WERI-Rb-1 (cell line): Measurements from ENCODE around the gene RPS16.

Experiments
- DNase-seq: peaks from one replicate; pipeline ENCODE4 v3.0.0-alpha.2; 2020
- H3K27ac ChIP-seq: fragments of 250-450 bp; sonication (Bioruptor Pico); 2 replicates; pipeline ENCODE4 v1.5.1; 2020; ENCODE audit warnings: mild to moderate bottlenecking, moderate library complexity
- H3K27me3 ChIP-seq: fragments of 250-450 bp; sonication (Bioruptor Pico); 2 replicates; pipeline ENCODE4 v1.5.1; 2021; ENCODE audit warnings: mild to moderate bottlenecking, low read depth, moderate library complexity; ENCODE audit not compliant: insufficient read depth, severe bottlenecking
- H3K36me3 ChIP-seq: fragments of 250-450 bp; sonication (Bioruptor Pico); 2 replicates; pipeline ENCODE4 v1.5.1; 2020; ENCODE audit warnings: mild to moderate bottlenecking, moderate library complexity
- H3K4me3 ChIP-seq: 2 replicates; pipeline ENCODE4 v1.5.1; 2011; ENCODE audit warnings: low read depth, mild to moderate bottlenecking, control low read depth, low read length
- H3K9me3 ChIP-seq: fragments of 250-450 bp; sonication (Bioruptor Pico); 2 replicates; pipeline ENCODE4 v1.5.1; 2021; ENCODE audit warnings: mild to moderate bottlenecking, moderate library complexity; ENCODE audit not compliant: severe bottlenecking
- CTCF ChIP-seq: IDR thresholded peaks from 2 replicates; pipeline ENCODE4 v1.5.1; 2011; ENCODE audit warnings: low read depth, mild to moderate bottlenecking, control low read depth, inconsistent platforms, low read length

RPS16 gene

GRCh38 chr19:39426170-39426569 is 9.6 kb downstream of the RPS16 start:
- DNase-seq: no peak
- no peak for TF ChIP-seq CTCF
- Histone ChIP-seq H3K27ac (no peak overlapping the region), H3K36me3 (peaks cover 38% of the 10 kb centered on the region), H3K9me3 (no peaks in the 10 kb centered on the region), H3K27me3 (no peaks in the 10 kb centered on the region), H3K4me3 (no peak overlapping the region)

DNA sequence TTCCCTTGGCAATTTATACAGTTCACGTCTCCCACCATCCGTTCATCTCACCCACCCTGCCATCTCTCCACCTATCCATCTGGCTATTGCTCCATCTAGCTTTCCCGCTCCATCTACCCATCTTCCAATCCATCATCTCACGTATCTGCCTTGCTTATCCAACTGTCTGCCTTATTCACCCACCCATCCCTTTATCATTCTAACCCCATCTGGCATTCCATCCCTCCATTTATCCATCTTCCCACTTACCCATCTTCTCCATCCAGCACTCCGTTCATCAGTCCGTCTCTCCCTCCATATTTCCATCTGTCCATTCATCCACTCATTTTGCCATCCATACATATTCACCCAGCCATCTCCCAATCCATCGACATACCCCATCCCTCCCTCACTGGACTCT is 10.0 kb downstream of the RPS16 start:
- H3K27ac ChIP-seq: no peak overlapping the region
- H3K9me3 ChIP-seq: no peaks in the 10 kb centered on the region
- no peak overlapping the region for H3K4me3 ChIP-seq
- H3K36me3 ChIP-seq: peaks cover 38% of the 10 kb centered on the region
- no peak for TF ChIP-seq CTCF
- no peaks in the 10 kb centered on the region for H3K27me3 ChIP-seq
- no peak for DNase-seq

DNA sequence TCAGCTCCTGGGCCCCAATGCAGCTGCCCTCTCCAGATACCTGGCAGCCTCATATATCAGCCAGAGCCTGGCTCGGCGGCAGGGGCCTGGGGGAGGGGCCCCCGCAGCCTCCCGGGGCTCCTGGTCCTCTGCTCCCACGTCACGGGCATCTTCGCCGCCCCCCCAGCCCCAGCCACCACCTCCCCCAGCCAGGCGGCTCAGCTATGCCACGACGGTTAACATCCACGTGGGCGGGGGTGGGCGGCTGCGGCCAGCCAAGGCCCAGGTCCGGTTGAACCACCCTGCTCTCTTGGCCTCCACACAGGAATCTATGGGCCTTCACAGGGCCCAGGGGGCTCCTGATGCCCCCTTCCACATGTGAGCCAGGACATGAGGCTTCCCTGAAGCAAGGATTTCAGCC is 10.8 kb downstream of the RPS16 start:
- no peaks in the 10 kb centered on the region for H3K27me3 ChIP-seq
- no peaks in the 10 kb centered on the region for H3K9me3 ChIP-seq
- no peak overlapping the region for H3K4me3 ChIP-seq
- TF ChIP-seq CTCF: no peak
- no peak overlapping the region for H3K27ac ChIP-seq
- DNase-seq: no peak
- H3K36me3 ChIP-seq: peaks cover 43% of the 10 kb centered on the region

DNA sequence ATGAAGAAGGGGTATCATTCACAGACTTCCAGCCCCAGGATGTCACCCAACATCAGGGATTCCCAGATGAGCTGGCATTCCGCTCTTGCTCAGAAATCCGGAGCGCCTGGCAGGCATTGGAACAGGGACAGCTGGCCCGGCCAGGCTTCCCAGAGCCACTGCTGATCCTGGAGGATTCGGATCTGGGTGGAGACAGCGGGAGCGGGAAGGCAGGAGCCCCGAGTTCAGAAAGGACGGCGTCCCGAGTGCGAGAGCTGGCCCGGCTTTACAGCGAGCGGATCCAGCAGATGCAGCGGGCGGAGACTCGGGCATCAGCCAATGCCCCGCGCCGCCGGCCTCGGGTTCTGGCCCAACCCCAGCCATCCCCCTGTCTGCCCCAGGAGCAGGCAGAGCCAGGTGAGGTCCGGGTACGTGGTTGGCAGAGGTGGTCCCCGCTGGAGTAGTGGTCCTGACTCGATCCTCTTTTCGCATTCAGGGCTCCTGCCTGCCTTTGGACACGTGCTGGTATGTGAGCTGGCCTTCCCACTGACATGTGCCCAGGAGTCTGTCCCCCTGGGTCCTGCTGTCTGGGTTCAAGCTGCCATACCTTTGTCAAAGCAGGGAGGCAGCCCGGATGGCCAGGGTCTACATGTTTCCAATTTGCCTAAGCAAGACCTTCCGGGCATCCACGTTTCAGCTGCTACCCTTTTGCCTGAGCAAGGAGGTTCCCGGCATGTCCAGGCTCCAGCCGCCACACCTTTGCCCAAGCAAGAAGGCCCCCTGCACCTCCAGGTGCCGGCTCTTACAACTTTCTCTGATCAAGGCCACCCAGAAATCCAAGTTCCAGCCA is 12.3 kb downstream of the RPS16 start:
- H3K9me3 ChIP-seq: no peaks in the 10 kb centered on the region
- no peaks in the 10 kb centered on the region for H3K27me3 ChIP-seq
- TF ChIP-seq CTCF: no peak
- no peak for DNase-seq
- no peak overlapping the region for H3K27ac ChIP-seq
- no peak overlapping the region for H3K4me3 ChIP-seq
- H3K36me3 ChIP-seq: peaks cover 58% of the 10 kb centered on the region

GRCh38 chr19:39422020-39422419 is 13.7 kb downstream of the RPS16 start:
- DNase-seq: no peak
- no peak overlapping the region for H3K4me3 ChIP-seq
- no peaks in the 10 kb centered on the region for H3K27me3 ChIP-seq
- no peak for TF ChIP-seq CTCF
- H3K36me3 ChIP-seq: peaks cover 70% of the 10 kb centered on the region
- no peak overlapping the region for H3K27ac ChIP-seq
- no peaks in the 10 kb centered on the region for H3K9me3 ChIP-seq

GRCh38 chr19:39420769-39421168 is 15.0 kb downstream of the RPS16 start:
- H3K9me3 ChIP-seq: no peaks in the 10 kb centered on the region
- TF ChIP-seq CTCF: no peak
- DNase-seq: no peak
- no peaks in the 10 kb centered on the region for H3K27me3 ChIP-seq
- H3K27ac ChIP-seq: no peak overlapping the region
- H3K4me3 ChIP-seq: no peak overlapping the region
- H3K36me3 ChIP-seq: peaks cover 80% of the 10 kb centered on the region
